Measurements from ENCODE around the gene MDM2. TPM values are rescaled to one million over a fixed set of nuclear protein-coding genes. Genes with fewer than 3 reads are reported as not detected.

Gene MDM2
- total RNA-seq, 3 donors from 2014 or later (not counting 1 experiment from before 2014, with no cell fraction given) = 130 to 143 (median 132) TPM

DNA sequence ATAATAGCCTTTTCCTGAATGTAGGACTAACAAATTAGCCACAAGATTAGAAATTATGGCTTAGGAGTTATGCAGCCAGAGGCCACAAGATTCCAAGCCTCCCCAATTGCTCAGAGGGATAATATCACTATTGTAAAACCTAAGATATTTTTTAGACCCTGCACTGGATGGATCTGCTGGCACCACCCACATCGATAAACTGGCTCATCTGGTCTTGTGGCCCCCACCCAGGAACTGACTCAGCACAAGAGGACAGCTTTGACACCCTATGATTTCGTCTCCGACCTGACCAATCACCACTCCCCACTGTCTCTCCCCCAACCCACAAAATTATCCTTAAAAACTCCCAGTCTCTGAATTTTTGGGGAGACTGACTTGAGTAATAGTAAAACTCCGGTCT, 70.3 kb downstream of the MDM2 start:
- Mint-ChIP-seq H3K4me3 (no peak overlapping the region), H3K27ac (no peak overlapping the region), H3K27me3 (ENCODE audit: low read depth in 2 of 2) (peaks cover 8 to 20% of the 10 kb centered on the region in 2 donors), H3K4me1 (no peaks in the 10 kb centered on the region), H3K36me3 (no peaks in the 10 kb centered on the region), H3K9me3 (no peaks in the 10 kb centered on the region)
- Histone ChIP-seq H3K4me1 (ENCODE audit: control insufficient read depth, insufficient read depth, low read length) (no peaks in the 10 kb centered on the region), H3K9me3 (ENCODE audit: control insufficient read depth, insufficient read depth, low read length) (no peaks in the 10 kb centered on the region), H3K36me3 (ENCODE audit: control insufficient read depth, insufficient read depth, low read length) (no peaks in the 10 kb centered on the region), H3K27me3 (ENCODE audit: control insufficient read depth, insufficient read depth, low read length) (no peaks in the 10 kb centered on the region), H3K27ac (ENCODE audit: low read length) (no peak overlapping the region), H3K4me3 (ENCODE audit: low read length) (no peak overlapping the region)
- DNase-seq (no peak), ATAC-seq (no peak)
- intact Hi-C loops (cut with micrococcal nuclease) = no loop called here
- TF ChIP-seq, protein P1, sequence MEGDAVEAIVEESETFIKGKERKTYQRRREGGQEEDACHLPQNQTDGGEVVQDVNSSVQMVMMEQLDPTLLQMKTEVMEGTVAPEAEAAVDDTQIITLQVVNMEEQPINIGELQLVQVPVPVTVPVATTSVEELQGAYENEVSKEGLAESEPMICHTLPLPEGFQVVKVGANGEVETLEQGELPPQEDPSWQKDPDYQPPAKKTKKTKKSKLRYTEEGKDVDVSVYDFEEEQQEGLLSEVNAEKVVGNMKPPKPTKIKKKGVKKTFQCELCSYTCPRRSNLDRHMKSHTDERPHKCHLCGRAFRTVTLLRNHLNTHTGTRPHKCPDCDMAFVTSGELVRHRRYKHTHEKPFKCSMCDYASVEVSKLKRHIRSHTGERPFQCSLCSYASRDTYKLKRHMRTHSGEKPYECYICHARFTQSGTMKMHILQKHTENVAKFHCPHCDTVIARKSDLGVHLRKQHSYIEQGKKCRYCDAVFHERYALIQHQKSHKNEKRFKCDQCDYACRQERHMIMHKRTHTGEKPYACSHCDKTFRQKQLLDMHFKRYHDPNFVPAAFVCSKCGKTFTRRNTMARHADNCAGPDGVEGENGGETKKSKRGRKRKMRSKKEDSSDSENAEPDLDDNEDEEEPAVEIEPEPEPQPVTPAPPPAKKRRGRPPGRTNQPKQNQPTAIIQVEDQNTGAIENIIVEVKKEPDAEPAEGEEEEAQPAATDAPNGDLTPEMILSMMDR (IDR thresholded peaks at IDR 0.05) = no peak
- 72% methylated on average over 3 of the region's 4 CpGs for WGBS (ENCODE audit: insufficient coverage)

DNA sequence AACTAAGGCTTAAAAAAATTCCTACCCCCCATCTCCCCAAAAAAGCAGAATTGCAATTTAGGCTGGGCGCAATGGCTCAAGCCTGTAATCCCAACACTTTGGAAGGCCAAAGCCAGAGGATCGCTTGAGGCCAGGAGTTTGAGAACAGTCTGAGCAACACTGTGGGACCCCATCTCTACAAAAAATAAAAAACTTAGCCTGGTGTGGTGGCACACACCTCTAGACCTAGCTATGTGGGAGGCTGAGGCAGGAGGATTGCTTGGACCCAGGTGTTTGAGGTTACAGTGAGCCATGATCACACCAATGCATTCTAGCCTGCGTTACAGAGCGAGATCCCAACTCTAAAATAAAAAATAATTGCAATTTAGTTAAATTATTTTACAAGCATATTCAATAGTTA, 70.9 kb downstream of the MDM2 start:
- ATAC-seq (no peak), DNase-seq (no peak)
- no peak overlapping the region for H3K27ac ChIP-seq (ENCODE audit: low read length)
- peaks cover 8 to 20% of the 10 kb centered on the region in 2 donors for H3K27me3 Mint-ChIP-seq (ENCODE audit: low read depth in 2 of 2)
- intact Hi-C loops (cut with micrococcal nuclease) = no loop called here
- H3K27ac Mint-ChIP-seq = no peak overlapping the region
- H3K27me3 ChIP-seq (ENCODE audit: control insufficient read depth, insufficient read depth, low read length) = no peaks in the 10 kb centered on the region
- no peaks in the 10 kb centered on the region for H3K36me3 ChIP-seq (ENCODE audit: control insufficient read depth, insufficient read depth, low read length)
- H3K4me1 Mint-ChIP-seq = no peaks in the 10 kb centered on the region
- H3K9me3 Mint-ChIP-seq = no peaks in the 10 kb centered on the region
- H3K36me3 Mint-ChIP-seq = no peaks in the 10 kb centered on the region
- TF ChIP-seq, protein P1 (IDR thresholded peaks at IDR 0.05) = no peak
- no peaks in the 10 kb centered on the region for H3K9me3 ChIP-seq (ENCODE audit: control insufficient read depth, insufficient read depth, low read length)
- no peak overlapping the region for H3K4me3 Mint-ChIP-seq
- no peaks in the 10 kb centered on the region for H3K4me1 ChIP-seq (ENCODE audit: control insufficient read depth, insufficient read depth, low read length)
- H3K4me3 ChIP-seq (ENCODE audit: low read length) = no peak overlapping the region
- 89% methylated on average over 4 of the region's 4 CpGs for WGBS (ENCODE audit: insufficient coverage)

DNA sequence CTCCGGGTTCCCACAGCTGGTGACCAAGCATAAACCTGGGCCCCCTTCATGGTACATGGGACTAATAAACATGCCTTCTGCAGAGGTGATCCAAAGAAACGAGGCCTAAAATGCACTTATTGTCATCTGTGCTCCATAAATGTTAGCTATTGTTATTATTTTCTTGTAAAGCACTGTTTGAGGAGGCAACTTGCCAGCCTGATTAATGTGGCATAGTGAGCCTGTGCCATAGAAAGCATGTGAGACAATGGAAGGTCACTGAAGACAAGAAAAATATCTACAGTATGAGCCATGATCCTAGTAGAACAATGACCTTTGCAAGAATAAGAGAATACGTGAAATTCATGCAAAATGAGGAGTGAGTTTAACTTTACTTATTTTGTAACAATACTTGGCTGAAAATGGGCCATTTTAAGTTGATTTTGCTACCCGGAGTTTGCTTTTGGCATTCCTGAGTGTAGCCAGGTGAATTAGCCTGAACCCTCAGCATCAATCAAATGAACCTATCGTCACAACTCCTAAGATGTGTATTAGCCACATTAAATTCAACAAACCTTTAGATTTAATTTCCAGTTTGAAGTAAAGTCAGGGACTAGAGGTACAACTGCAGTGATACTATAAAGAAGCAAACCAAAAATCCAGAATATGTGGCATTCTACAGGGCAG, 72.8 kb downstream of the MDM2 start:
- Histone ChIP-seq H3K4me3 (ENCODE audit: low read length) (no peak overlapping the region), H3K27me3 (ENCODE audit: control insufficient read depth, insufficient read depth, low read length) (no peaks in the 10 kb centered on the region), H3K9me3 (ENCODE audit: control insufficient read depth, insufficient read depth, low read length) (no peaks in the 10 kb centered on the region), H3K27ac (ENCODE audit: low read length) (no peak overlapping the region), H3K36me3 (ENCODE audit: control insufficient read depth, insufficient read depth, low read length) (no peaks in the 10 kb centered on the region), H3K4me1 (ENCODE audit: control insufficient read depth, insufficient read depth, low read length) (no peaks in the 10 kb centered on the region)
- Mint-ChIP-seq H3K9me3 (no peaks in the 10 kb centered on the region), H3K27ac (no peak overlapping the region), H3K27me3 (ENCODE audit: low read depth in 2 of 2) (peaks cover 7 to 27% of the 10 kb centered on the region in 2 donors), H3K4me1 (no peaks in the 10 kb centered on the region), H3K4me3 (no peak overlapping the region), H3K36me3 (no peaks in the 10 kb centered on the region)
- intact Hi-C loops (cut with micrococcal nuclease) = no loop called here
- ATAC-seq = no peak
- DNase-seq = no peak
- WGBS (ENCODE audit: insufficient coverage) = 85% methylated on average over 5 of the region's 5 CpGs
- TF ChIP-seq, protein P1 (IDR thresholded peaks at IDR 0.05) = no peak
